Liver (tissue), 9 donors: ENCODE results near the gene ARHGAP1. TPM values are rescaled to one million over a fixed set of nuclear protein-coding genes. Genes with fewer than 3 reads are reported as not detected.
A peak's percentile ranks its signal among the peaks of the same experiment; 100 is the strongest.

ENCODE experiments used
- DNase-seq: peaks from one replicate; pipeline ENCODE4 v3.0.0-alpha.2; 2017; ENCODE audit warnings: low spot score
- H3K27ac ChIP-seq, 2 donors: one replicate each; pipeline ENCODE4 v1.7.0; 2013; ENCODE audit warnings: inconsistent platforms in 2 of 2, low read length in 2 of 2, control low read depth in 1 of 2, low read depth in 1 of 2, mild to moderate bottlenecking in 1 of 2
- H3K27me3 ChIP-seq, 4 donors: one replicate each; pipeline versions ENCODE4 v1.6.1 to v1.7.0; 2013; ENCODE audit warnings: low read length in 3 of 4, inconsistent platforms in 1 of 4, mild to moderate bottlenecking in 1 of 4, moderate library complexity in 1 of 4; ENCODE audit not compliant: control insufficient read depth in 4 of 4, insufficient read depth in 4 of 4
- H3K36me3 ChIP-seq, 4 donors: one replicate each; pipeline versions ENCODE4 v1.6.1 to v1.7.0; 2013; ENCODE audit warnings: low read length in 3 of 4, mild to moderate bottlenecking in 3 of 4, low read depth in 1 of 4, moderate library complexity in 1 of 4; ENCODE audit not compliant: control insufficient read depth in 4 of 4, insufficient read depth in 3 of 4
- H3K4me1 ChIP-seq, 4 donors: one replicate each; pipeline versions ENCODE4 v1.6.1 to v1.7.0; 2013; ENCODE audit warnings: low read length in 3 of 4, mild to moderate bottlenecking in 3 of 4, moderate library complexity in 1 of 4; ENCODE audit not compliant: control insufficient read depth in 4 of 4, insufficient read depth in 4 of 4
- H3K4me3 ChIP-seq, 3 donors: one replicate each; pipeline versions ENCODE4 v1.6.1 to v1.7.0; 2013; ENCODE audit warnings: low read length in 3 of 3, control low read depth in 1 of 3, low read depth in 1 of 3, mild to moderate bottlenecking in 1 of 3
- H3K9ac ChIP-seq, 2 donors: one replicate each; pipeline ENCODE4 v1.7.0; 2013; ENCODE audit warnings: low read length in 2 of 2, mild to moderate bottlenecking in 2 of 2, moderate library complexity in 2 of 2, control low read depth in 1 of 2, low read depth in 1 of 2
- H3K9me3 ChIP-seq, 4 donors: one replicate each; pipeline versions ENCODE4 v1.6.1 to v1.7.0; 2013; ENCODE audit warnings: low read length in 3 of 4; ENCODE audit not compliant: control insufficient read depth in 4 of 4
- ATF3 ChIP-seq: IDR thresholded peaks from 2 replicates; pipeline ENCODE4 v1.6.1; 2016; ENCODE audit warnings: antibody characterized with exemption
- CTCF ChIP-seq: fragments of 150-350 bp; IDR thresholded peaks from 2 replicates; pipeline ENCODE4 v1.5.1; 2017; ENCODE audit warnings: improper control_type of control experiment, low read depth, low read length; ENCODE audit not compliant: missing input control
- EGR1 ChIP-seq, 2 donors: IDR thresholded peaks; 2 replicates each; pipeline ENCODE4 v1.6.1; 2016 to 2018; ENCODE audit warnings: antibody characterized with exemption in 2 of 2, low read depth in 2 of 2
- FOXA1 ChIP-seq: IDR thresholded peaks from 2 replicates; pipeline ENCODE4 v1.6.1; 2016; ENCODE audit warnings: antibody characterized with exemption
- FOXA2 ChIP-seq: IDR thresholded peaks from 2 replicates; pipeline ENCODE4 v1.6.1; 2016; ENCODE audit warnings: antibody characterized with exemption
- GABPA ChIP-seq, 2 donors: IDR thresholded peaks in 1 of 2; conservative IDR thresholded peaks in 1 of 2; 2 replicates each; pipeline ENCODE4 v1.6.1; 2016; ENCODE audit warnings: antibody characterized with exemption in 2 of 2, mild to moderate bottlenecking in 1 of 2, moderate library complexity in 1 of 2
- HNF4A ChIP-seq, 2 donors: conservative IDR thresholded peaks; 2 replicates each; pipeline ENCODE4 v1.6.1; 2016; ENCODE audit warnings: antibody characterized with exemption in 2 of 2, mild to moderate bottlenecking in 2 of 2
- HNF4G ChIP-seq: IDR thresholded peaks from 2 replicates; pipeline ENCODE4 v1.6.1; 2016; ENCODE audit warnings: antibody characterized with exemption
- JUND ChIP-seq, 2 donors: IDR thresholded peaks; 2 replicates each; pipeline ENCODE4 v1.6.1; 2016; ENCODE audit warnings: antibody characterized with exemption in 2 of 2
- MAX ChIP-seq: IDR thresholded peaks from 2 replicates; pipeline ENCODE4 v1.6.1; 2016; ENCODE audit warnings: antibody characterized with exemption
- NR2F2 ChIP-seq: IDR thresholded peaks from 2 replicates; pipeline ENCODE4 v1.6.1; 2016; ENCODE audit warnings: antibody characterized with exemption
- RAD21 ChIP-seq, 2 donors: IDR thresholded peaks; 2 replicates each; pipeline ENCODE4 v1.6.1; 2016; ENCODE audit warnings: antibody characterized with exemption in 2 of 2, mild to moderate bottlenecking in 2 of 2
- RXRA ChIP-seq, 2 donors: IDR thresholded peaks; 2 replicates each; pipeline ENCODE4 v1.6.1; 2017 to 2018; ENCODE audit warnings: antibody characterized with exemption in 2 of 2, mild to moderate bottlenecking in 1 of 2
- SP1 ChIP-seq: IDR thresholded peaks from 2 replicates; pipeline ENCODE4 v1.6.1; 2018; ENCODE audit warnings: antibody characterized with exemption, mild to moderate bottlenecking
- TAF1 ChIP-seq: conservative IDR thresholded peaks from 2 replicates; pipeline ENCODE4 v1.6.1; 2016; ENCODE audit warnings: antibody characterized with exemption, mild to moderate bottlenecking
- YY1 ChIP-seq: IDR thresholded peaks from 2 replicates; pipeline ENCODE4 v1.6.1; 2016; ENCODE audit warnings: antibody characterized with exemption, mild to moderate bottlenecking
- ZBTB33 ChIP-seq: IDR thresholded peaks from 2 replicates; pipeline ENCODE4 v1.6.1; 2016; ENCODE audit warnings: antibody characterized with exemption
- WGBS: extraction: QIAGEN DNeasy Blood & Tissue Kit; methylation state at CpG from one replicate; pipeline ENCODE4 v1.1.7; 2013; 5-methylcytosine and 5-hydroxymethylcytosine counted together
- polyA plus RNA-seq, 2 donors: library from polyadenylated mRNA; stranded (reverse) in 1 of 2; unstranded in 1 of 2; fragments of 200-250 nt in 1 of 2; fragments of >200 nt in 1 of 2; fragmentation: Nextera tagmentation in 1 of 2; extraction: Ambion mirVana in 1 of 2; gene quantifications; one replicate each; pipeline versions ENCODE4 v1.2.1 to v1.2.3, GENCODE V29; 2013 to 2015
- total RNA-seq, 2 donors: library from RNA; depleted of rRNA; stranded (reverse); fragments of >200 nt; gene quantifications; one replicate each; pipeline ENCODE4 v1.2.3, GENCODE V29; 2014
- TF ChIP-seq, protein P1 (sequence below): IDR thresholded peaks from 2 replicates; pipeline ENCODE4 v1.6.1; 2016; ENCODE audit warnings: antibody characterized with exemption, mild to moderate bottlenecking
- donor health status: healthy.
- donor health status: healthy.
- donor health status: healthy.
- donor health status: healthy.
- donor health status: healthy.

ARHGAP1 gene
- total RNA-seq (10 to 100 TPM; 10.9 to 21.9 TPM), polyA plus RNA-seq (10 to 100 TPM; 18.5 to 21.6 TPM)

DNA sequence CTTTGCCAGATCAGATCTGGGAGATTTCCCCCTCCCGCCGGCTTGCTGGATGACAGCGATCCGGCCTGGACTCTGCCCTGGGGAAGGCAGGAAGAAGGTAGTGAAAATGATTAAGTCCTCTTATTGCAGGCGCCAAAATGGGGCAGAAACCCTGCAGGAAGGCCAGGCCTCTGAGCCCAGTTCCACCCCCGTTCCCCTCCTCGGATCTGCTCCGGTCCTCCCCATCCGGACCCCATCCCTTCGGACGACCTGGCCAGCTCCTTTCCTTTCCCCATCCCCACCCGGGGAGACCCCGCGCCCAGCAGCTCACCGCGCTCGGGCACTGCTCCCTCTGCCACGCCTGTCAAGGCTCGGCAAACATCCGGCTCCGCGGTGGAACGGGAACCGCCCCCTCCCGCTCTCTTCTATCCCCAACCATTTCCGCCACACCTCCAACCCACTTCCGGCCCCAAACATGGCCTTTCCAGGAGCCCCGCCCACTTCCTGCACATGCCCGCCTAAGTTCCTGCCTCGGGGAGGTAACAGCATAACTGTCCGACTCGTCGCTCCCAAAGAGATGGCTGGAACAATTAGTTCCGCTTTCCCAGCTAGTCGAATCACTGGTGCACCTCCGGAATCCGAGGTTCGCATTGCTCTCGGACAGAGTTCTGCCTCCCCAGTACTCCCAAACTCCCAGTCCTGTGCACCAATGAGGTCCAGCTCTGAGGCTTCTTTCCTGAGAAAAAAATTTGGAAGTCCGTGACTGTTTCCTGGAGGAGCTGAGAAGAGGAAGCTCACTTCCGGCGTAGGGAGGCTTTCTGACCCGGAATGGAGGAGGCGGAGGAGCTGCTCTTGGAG, at the start of gene ARHGAP1, which contains the start of gene ZNF408:
ARHGAP1 (minus strand) TSS at position 379 of the 837 bp plus-strand sequence. CDS start 4,512 bp downstream, outside the sequence.
ZNF408 (plus strand) TSS at position 791 of the 837 bp plus-strand sequence; CDS start at position 808, 17 bp downstream.
- WGBS: under 1% methylated on average over 44 of the region's 44 CpGs
- Histone ChIP-seq H3K9ac (peak within 1 kb of the TSS; percentile 66 to 94), H3K4me3 (peak within 1 kb of the TSS; percentile 85 to 98 (median 93)), H3K27me3 (no peaks in the 10 kb centered on the region), H3K4me1 (peaks cover 8 to 59% (median 41%) of the 10 kb centered on the region in 4 donors), H3K27ac (peak within 1 kb of the TSS; percentile 85 to 94), H3K9me3 (no peaks in the 10 kb centered on the region), H3K36me3 (peaks cover 11 to 33% (median 26%) of the 10 kb centered on the region in 4 donors)
- peak; percentile 99 for DNase-seq
- peak; percentile 98 to 99 for TF ChIP-seq GABPA (IDR thresholded peaks at IDR 0.05 in 1 of 2, conservative IDR thresholded peaks at IDR 0.05 in 1 of 2)
- TF ChIP-seq EGR1 (IDR thresholded peaks at IDR 0.05; ENCODE audit: low read depth in 2 of 2): peak; percentile 80 to 94
- peak; percentile 46 to 69 for TF ChIP-seq RXRA (IDR thresholded peaks at IDR 0.05)
- no peak for TF ChIP-seq CTCF
- TF ChIP-seq YY1: peak; percentile 94
- TF ChIP-seq NR2F2: peak; percentile 81
- peak; percentile 79 for TF ChIP-seq SP1
- TF ChIP-seq JUND (IDR thresholded peaks at IDR 0.05): peak in 1 of 2 donors; percentile 16
- TF ChIP-seq FOXA1: peak; percentile 60
- TF ChIP-seq ATF3: no peak
- TF ChIP-seq TAF1: peak; percentile 72
- peak in 1 of 2 donors; percentile 44 for TF ChIP-seq RAD21 (IDR thresholded peaks at IDR 0.05)
- TF ChIP-seq, protein P1, sequence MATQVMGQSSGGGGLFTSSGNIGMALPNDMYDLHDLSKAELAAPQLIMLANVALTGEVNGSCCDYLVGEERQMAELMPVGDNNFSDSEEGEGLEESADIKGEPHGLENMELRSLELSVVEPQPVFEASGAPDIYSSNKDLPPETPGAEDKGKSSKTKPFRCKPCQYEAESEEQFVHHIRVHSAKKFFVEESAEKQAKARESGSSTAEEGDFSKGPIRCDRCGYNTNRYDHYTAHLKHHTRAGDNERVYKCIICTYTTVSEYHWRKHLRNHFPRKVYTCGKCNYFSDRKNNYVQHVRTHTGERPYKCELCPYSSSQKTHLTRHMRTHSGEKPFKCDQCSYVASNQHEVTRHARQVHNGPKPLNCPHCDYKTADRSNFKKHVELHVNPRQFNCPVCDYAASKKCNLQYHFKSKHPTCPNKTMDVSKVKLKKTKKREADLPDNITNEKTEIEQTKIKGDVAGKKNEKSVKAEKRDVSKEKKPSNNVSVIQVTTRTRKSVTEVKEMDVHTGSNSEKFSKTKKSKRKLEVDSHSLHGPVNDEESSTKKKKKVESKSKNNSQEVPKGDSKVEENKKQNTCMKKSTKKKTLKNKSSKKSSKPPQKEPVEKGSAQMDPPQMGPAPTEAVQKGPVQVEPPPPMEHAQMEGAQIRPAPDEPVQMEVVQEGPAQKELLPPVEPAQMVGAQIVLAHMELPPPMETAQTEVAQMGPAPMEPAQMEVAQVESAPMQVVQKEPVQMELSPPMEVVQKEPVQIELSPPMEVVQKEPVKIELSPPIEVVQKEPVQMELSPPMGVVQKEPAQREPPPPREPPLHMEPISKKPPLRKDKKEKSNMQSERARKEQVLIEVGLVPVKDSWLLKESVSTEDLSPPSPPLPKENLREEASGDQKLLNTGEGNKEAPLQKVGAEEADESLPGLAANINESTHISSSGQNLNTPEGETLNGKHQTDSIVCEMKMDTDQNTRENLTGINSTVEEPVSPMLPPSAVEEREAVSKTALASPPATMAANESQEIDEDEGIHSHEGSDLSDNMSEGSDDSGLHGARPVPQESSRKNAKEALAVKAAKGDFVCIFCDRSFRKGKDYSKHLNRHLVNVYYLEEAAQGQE: peak; percentile 76
- peak; percentile 99 for TF ChIP-seq MAX
- TF ChIP-seq HNF4G: peak; percentile 15
- TF ChIP-seq HNF4A (conservative IDR thresholded peaks at IDR 0.05): peak; percentile 50 to 58
- TF ChIP-seq ZBTB33: peak; percentile 83
- peak; percentile 23 for TF ChIP-seq FOXA2
